Right renal pelvis (tissue), 4 donors: ENCODE results near the gene KRT15. TPM values are rescaled to one million over a fixed set of nuclear protein-coding genes. Genes with fewer than 3 reads are reported as not detected.

Experiments used
- DNase-seq, 4 donors: peaks; one replicate each; pipeline ENCODE4 v3.0.0-alpha.2; 2013; ENCODE audit warnings: low read depth in 4 of 4, low spot score in 3 of 4, missing footprints in 1 of 4
- polyA plus RNA-seq, 4 donors: library from polyadenylated mRNA; unstranded; fragments of 120-200 nt; gene quantifications; one replicate each; pipeline ENCODE4 v1.2.1, GENCODE V29; 2013; ENCODE audit not compliant: insufficient read length in 4 of 4

KRT15 gene
- polyA plus RNA-seq, 4 donors = 0.68 to 2.9 (median 1.2) TPM

- DNase-seq = no peak
Measured at GRCh38 chr17:41484920-41485904, 33.5 kb downstream of the KRT15 start.

GRCh38 chr17:41483991-41484826 lies 34.5 kb downstream of the KRT15 start:
- no peak for DNase-seq

- DNase-seq = no peak
Measured at GRCh38 chr17:41483531-41483930, 35.2 kb downstream of the KRT15 start.

- no peak for DNase-seq
Measured at GRCh38 chr17:41481036-41481435, 37.7 kb downstream of the KRT15 start, which contains the start of gene KRT35. Gene KRT35 (minus strand): TSS chr17:41481151. CDS start chr17:41481097, 54 bp downstream.

- DNase-seq = no peak
Measured at GRCh38 chr17:41480581-41480980, 38.1 kb downstream of the KRT15 start.

- DNase-seq = no peak
Measured at GRCh38 chr17:41480136-41480535, 38.6 kb downstream of the KRT15 start.

GRCh38 chr17:41478237-41478636 lies 40.5 kb downstream of the KRT15 start:
- DNase-seq = no peak

GRCh38 chr17:41476866-41477815 lies 41.5 kb downstream of the KRT15 start:
- DNase-seq = no peak

GRCh38 chr17:41475421-41475820 lies 43.3 kb downstream of the KRT15 start:
- no peak for DNase-seq

- no peak for DNase-seq
Measured at GRCh38 chr17:41474863-41475262, 43.8 kb downstream of the KRT15 start.

GRCh38 chr17:41468346-41468745 lies 50.3 kb downstream of the KRT15 start:
- DNase-seq = no peak

GRCh38 chr17:41467561-41467960 lies 51.1 kb downstream of the KRT15 start:
- DNase-seq = no peak

GRCh38 chr17:41466988-41467387 lies 51.7 kb downstream of the KRT15 start, which contains the start of gene KRT32:
Gene KRT32 (minus strand): TSS chr17:41467386. CDS start chr17:41467325, 61 bp downstream.
- no peak for DNase-seq

GRCh38 chr17:41464682-41465081 lies 54.0 kb downstream of the KRT15 start:
- DNase-seq = no peak

- DNase-seq = no peak
Measured at GRCh38 chr17:41464173-41464572, 54.5 kb downstream of the KRT15 start.

- DNase-seq = no peak
Measured at GRCh38 chr17:41463746-41464145, 54.9 kb downstream of the KRT15 start.
